ENCODE results near the gene GPR156. TPM values are rescaled to one million over a fixed set of nuclear protein-coding genes. Genes with fewer than 3 reads are reported as not detected.

The GPR156 gene
- total RNA-seq, 1 experiment from 2014 or later: 0.15 TPM

DNA sequence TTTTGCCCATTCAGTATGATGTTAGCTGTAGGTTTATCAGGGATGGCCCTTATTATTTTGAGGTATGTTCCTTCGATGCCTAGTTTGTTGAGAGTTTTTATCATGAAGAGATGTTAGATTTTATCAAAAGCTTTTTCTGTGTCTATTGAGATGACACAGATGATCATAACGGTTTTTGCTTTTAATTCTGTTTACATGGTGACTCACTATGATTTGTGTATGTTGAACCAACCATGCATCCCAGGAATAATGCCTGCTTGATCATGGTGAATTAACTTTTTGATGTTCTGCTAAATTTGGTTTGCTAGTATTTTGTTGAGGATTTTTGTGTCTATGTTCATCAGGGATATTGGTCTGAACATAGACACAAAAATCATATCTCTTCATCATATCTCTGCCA is 8.3 kb downstream of the GPR156 start:
- DNase-seq (ENCODE audit: low read depth, low spot score): no peak
- no peaks in the 10 kb centered on the region for H3K79me2 ChIP-seq (ENCODE audit: insufficient read depth, low read length)

More for the DNA sequence above, 8.3 kb downstream of the GPR156 start:
- BruUV-seq (replicated peaks): no TSS peak
- H3K4me1 ChIP-seq (ENCODE audit: control insufficient read depth in 1 of 2, insufficient read depth in 2 of 2, low read length in 2 of 2): no peaks in the 10 kb centered on the region
- RAD21 ChIA-PET (ENCODE audit: low non-redundant PET in 1 of 2, low total read pairs in 2 of 2, uncharacterized antibody in 2 of 2, unreplicated experiment in 2 of 2): no interaction called here
- TF ChIP-seq CBX3 (IDR thresholded peaks at IDR 0.05; ENCODE audit: low read depth): no peak
- TF ChIP-seq CEBPB (IDR thresholded peaks at IDR 0.05; ENCODE audit: low read depth): no peak
- no peak for TF ChIP-seq POLR2A (IDR thresholded peaks at IDR 0.05; ENCODE audit: borderline replicate concordance, extremely low read depth, insufficient read depth, insufficient read length)
- no peak for TF ChIP-seq ZNF274 (IDR thresholded peaks at IDR 0.05; ENCODE audit: low read depth, low read length)
- TF ChIP-seq TCF7L2 (IDR thresholded peaks at IDR 0.05; ENCODE audit: borderline replicate concordance, extremely low read depth, insufficient read depth, insufficient read length): no peak
- TF ChIP-seq EZH2phosphoT487 (IDR thresholded peaks at IDR 0.05; ENCODE audit: borderline replicate concordance): no peak
- no peak for TF ChIP-seq EGR1 (IDR thresholded peaks at IDR 0.05; ENCODE audit: low read depth)
- TF ChIP-seq ELF1 (IDR thresholded peaks at IDR 0.05; ENCODE audit: borderline replicate concordance, low read depth): no peak
- TF ChIP-seq, protein P1, sequence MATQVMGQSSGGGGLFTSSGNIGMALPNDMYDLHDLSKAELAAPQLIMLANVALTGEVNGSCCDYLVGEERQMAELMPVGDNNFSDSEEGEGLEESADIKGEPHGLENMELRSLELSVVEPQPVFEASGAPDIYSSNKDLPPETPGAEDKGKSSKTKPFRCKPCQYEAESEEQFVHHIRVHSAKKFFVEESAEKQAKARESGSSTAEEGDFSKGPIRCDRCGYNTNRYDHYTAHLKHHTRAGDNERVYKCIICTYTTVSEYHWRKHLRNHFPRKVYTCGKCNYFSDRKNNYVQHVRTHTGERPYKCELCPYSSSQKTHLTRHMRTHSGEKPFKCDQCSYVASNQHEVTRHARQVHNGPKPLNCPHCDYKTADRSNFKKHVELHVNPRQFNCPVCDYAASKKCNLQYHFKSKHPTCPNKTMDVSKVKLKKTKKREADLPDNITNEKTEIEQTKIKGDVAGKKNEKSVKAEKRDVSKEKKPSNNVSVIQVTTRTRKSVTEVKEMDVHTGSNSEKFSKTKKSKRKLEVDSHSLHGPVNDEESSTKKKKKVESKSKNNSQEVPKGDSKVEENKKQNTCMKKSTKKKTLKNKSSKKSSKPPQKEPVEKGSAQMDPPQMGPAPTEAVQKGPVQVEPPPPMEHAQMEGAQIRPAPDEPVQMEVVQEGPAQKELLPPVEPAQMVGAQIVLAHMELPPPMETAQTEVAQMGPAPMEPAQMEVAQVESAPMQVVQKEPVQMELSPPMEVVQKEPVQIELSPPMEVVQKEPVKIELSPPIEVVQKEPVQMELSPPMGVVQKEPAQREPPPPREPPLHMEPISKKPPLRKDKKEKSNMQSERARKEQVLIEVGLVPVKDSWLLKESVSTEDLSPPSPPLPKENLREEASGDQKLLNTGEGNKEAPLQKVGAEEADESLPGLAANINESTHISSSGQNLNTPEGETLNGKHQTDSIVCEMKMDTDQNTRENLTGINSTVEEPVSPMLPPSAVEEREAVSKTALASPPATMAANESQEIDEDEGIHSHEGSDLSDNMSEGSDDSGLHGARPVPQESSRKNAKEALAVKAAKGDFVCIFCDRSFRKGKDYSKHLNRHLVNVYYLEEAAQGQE (IDR thresholded peaks at IDR 0.05; ENCODE audit: low read depth): no peak
- TF ChIP-seq, protein P2, sequence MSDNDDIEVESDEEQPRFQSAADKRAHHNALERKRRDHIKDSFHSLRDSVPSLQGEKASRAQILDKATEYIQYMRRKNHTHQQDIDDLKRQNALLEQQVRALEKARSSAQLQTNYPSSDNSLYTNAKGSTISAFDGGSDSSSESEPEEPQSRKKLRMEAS (IDR thresholded peaks at IDR 0.05): no peak
- H3K4me2 ChIP-seq (ENCODE audit: low read length): no peak overlapping the region
- no peak overlapping the region for H3K9ac ChIP-seq (ENCODE audit: low read length)
- H3K27ac ChIP-seq (ENCODE audit: low read depth, low read length): no peak overlapping the region
- H3K4me3 ChIP-seq (replicated peaks in 1 of 2; ENCODE audit: low read depth in 1 of 2, low read length in 2 of 2): no peak overlapping the region
- no peak overlapping the region for H2AFZ ChIP-seq (ENCODE audit: low read depth, low read length, poor library complexity, severe bottlenecking)
- H3K36me3 ChIP-seq (ENCODE audit: control insufficient read depth in 1 of 2, insufficient read depth in 2 of 2, low read length in 2 of 2): no peaks in the 10 kb centered on the region
- H3K9me3 ChIP-seq (ENCODE audit: control insufficient read depth in 1 of 2, insufficient read depth in 1 of 2, low read depth in 1 of 2, low read length in 2 of 2): no peaks in the 10 kb centered on the region
- intact Hi-C loops (cut with micrococcal nuclease): no loop called here
- POLR2A ChIA-PET: no interaction called here
- ATAC-seq: no peak
- no peaks in the 10 kb centered on the region for H4K20me1 ChIP-seq (ENCODE audit: insufficient read depth)
- CTCF ChIA-PET: no interaction called here
- no peaks in the 10 kb centered on the region for H3K27me3 ChIP-seq (ENCODE audit: insufficient read depth, low read length)
- no peaks in the 10 kb centered on the region for H3K9me2 ChIP-seq (ENCODE audit: insufficient read depth)
